WERI-Rb-1 (cell line): ENCODE results near the gene SLC1A7.
A peak's percentile ranks its signal among the peaks of the same experiment; 100 is the strongest.

Source experiments
- DNase-seq: peaks from one replicate; pipeline ENCODE4 v3.0.0-alpha.2; 2020
- H3K27ac ChIP-seq: fragments of 250-450 bp; sonication (Bioruptor Pico); 2 replicates; pipeline ENCODE4 v1.5.1; 2020; ENCODE audit warnings: mild to moderate bottlenecking, moderate library complexity
- H3K27me3 ChIP-seq: fragments of 250-450 bp; sonication (Bioruptor Pico); 2 replicates; pipeline ENCODE4 v1.5.1; 2021; ENCODE audit warnings: mild to moderate bottlenecking, low read depth, moderate library complexity; ENCODE audit not compliant: insufficient read depth, severe bottlenecking
- H3K36me3 ChIP-seq: fragments of 250-450 bp; sonication (Bioruptor Pico); 2 replicates; pipeline ENCODE4 v1.5.1; 2020; ENCODE audit warnings: mild to moderate bottlenecking, moderate library complexity
- H3K4me3 ChIP-seq: 2 replicates; pipeline ENCODE4 v1.5.1; 2011; ENCODE audit warnings: low read depth, mild to moderate bottlenecking, control low read depth, low read length
- H3K9me3 ChIP-seq: fragments of 250-450 bp; sonication (Bioruptor Pico); 2 replicates; pipeline ENCODE4 v1.5.1; 2021; ENCODE audit warnings: mild to moderate bottlenecking, moderate library complexity; ENCODE audit not compliant: severe bottlenecking
- CTCF ChIP-seq: IDR thresholded peaks from 2 replicates; pipeline ENCODE4 v1.5.1; 2011; ENCODE audit warnings: low read depth, mild to moderate bottlenecking, control low read depth, inconsistent platforms, low read length

Gene SLC1A7

GRCh38 chr1:53131590-53131938 is 10.9 kb downstream of the SLC1A7 start:
- Histone ChIP-seq H3K27me3 (no peaks in the 10 kb centered on the region), H3K9me3 (no peaks in the 10 kb centered on the region), H3K4me3 (no peak overlapping the region), H3K36me3 (peaks cover 78% of the 10 kb centered on the region), H3K27ac (peak overlapping the region; percentile 99)
- TF ChIP-seq CTCF = no peak
- DNase-seq = no peak

GRCh38 chr1:53130878-53131589 is 11.4 kb downstream of the SLC1A7 start:
- H3K27me3 ChIP-seq = no peaks in the 10 kb centered on the region

GRCh38 chr1:53130598-53130877 is 11.9 kb downstream of the SLC1A7 start:
- Histone ChIP-seq H3K4me3 (no peak overlapping the region), H3K36me3 (peaks cover 85% of the 10 kb centered on the region), H3K27ac (peak overlapping the region; percentile 99), H3K27me3 (no peaks in the 10 kb centered on the region), H3K9me3 (no peaks in the 10 kb centered on the region)
- TF ChIP-seq CTCF = no peak
- DNase-seq = no peak

More at GRCh38 chr1:53130878-53131589, 11.4 kb downstream of the SLC1A7 start:
- H3K9me3 ChIP-seq = no peaks in the 10 kb centered on the region
- peak overlapping the region; percentile 99 for H3K27ac ChIP-seq
- peak; percentile 6 for DNase-seq
- no peak for TF ChIP-seq CTCF
- no peak overlapping the region for H3K4me3 ChIP-seq
- H3K36me3 ChIP-seq = peaks cover 83% of the 10 kb centered on the region

- peak; percentile 52 for DNase-seq
- H3K36me3 ChIP-seq = peaks cover 90% of the 10 kb centered on the region
- no peaks in the 10 kb centered on the region for H3K9me3 ChIP-seq
- H3K27me3 ChIP-seq = no peaks in the 10 kb centered on the region
- H3K4me3 ChIP-seq = no peak overlapping the region
- no peak for TF ChIP-seq CTCF
- peak overlapping the region; percentile 99 for H3K27ac ChIP-seq
Measured at GRCh38 chr1:53129891-53130597, 12.4 kb downstream of the SLC1A7 start.

- peaks cover 81% of the 10 kb centered on the region for H3K36me3 ChIP-seq
- H3K4me3 ChIP-seq = no peak overlapping the region
- no peak for TF ChIP-seq CTCF
- H3K27me3 ChIP-seq = no peaks in the 10 kb centered on the region
- peak; percentile 6 for DNase-seq
- peak overlapping the region; percentile 65 for H3K27ac ChIP-seq
- no peaks in the 10 kb centered on the region for H3K9me3 ChIP-seq
Measured at GRCh38 chr1:53128401-53128800, 14.0 kb downstream of the SLC1A7 start.
